Measurements from ENCODE around the gene URB1.

The URB1 gene

GRCh38 chr21:32320726-32321125 lies 72.1 kb downstream of the URB1 start:
- Histone ChIP-seq H3K27ac (ENCODE audit: insufficient read depth in 1 of 2, low read depth in 1 of 2, low read length in 2 of 2, poor library complexity in 1 of 2, severe bottlenecking in 2 of 2) (no peak overlapping the region), H3K4me3 (ENCODE audit: control insufficient read depth in 1 of 7, extremely low read depth in 1 of 7, insufficient read depth in 4 of 7, low read depth in 2 of 7, low read length in 6 of 7) (no peak overlapping the region), H3K27me3 (replicated peaks in 2 of 5; ENCODE audit: control insufficient read depth in 4 of 5, insufficient read depth in 5 of 5, low read length in 4 of 5) (no peaks in the 10 kb centered on the region), H3K36me3 (ENCODE audit: control insufficient read depth in 4 of 4, insufficient read depth in 4 of 4, low read length in 3 of 4) (peaks cover 19 to 99% (median 80%) of the 10 kb centered on the region in 4 experiments), H3K4me1 (ENCODE audit: control extremely low read depth in 1 of 4, control insufficient read depth in 4 of 4, insufficient read depth in 4 of 4, low read length in 3 of 4) (no peaks in the 10 kb centered on the region), H3K9me3 (ENCODE audit: control extremely low read depth in 1 of 5, control insufficient read depth in 4 of 5, insufficient read depth in 2 of 5, low read depth in 1 of 5, low read length in 4 of 5) (no peaks in the 10 kb centered on the region)
- ChIA-PET POLR2A (no interaction called here), CTCF (no interaction called here)
- WGBS (ENCODE audit: insufficient coverage): 100% methylated on average over 8 of the region's 13 CpGs
- DNase-seq: no peak

- DNase-seq: no peak
- 97% methylated on average over 6 of the region's 6 CpGs for WGBS (ENCODE audit: insufficient coverage)
- H3K27me3 ChIP-seq (replicated peaks in 2 of 5; ENCODE audit: control insufficient read depth in 4 of 5, insufficient read depth in 5 of 5, low read length in 4 of 5): no peaks in the 10 kb centered on the region
- ChIA-PET CTCF (no interaction called here), POLR2A (no interaction called here)
- H3K27ac ChIP-seq (ENCODE audit: insufficient read depth in 1 of 2, low read depth in 1 of 2, low read length in 2 of 2, poor library complexity in 1 of 2, severe bottlenecking in 2 of 2): no peak overlapping the region
- H3K9me3 ChIP-seq (ENCODE audit: control extremely low read depth in 1 of 5, control insufficient read depth in 4 of 5, insufficient read depth in 2 of 5, low read depth in 1 of 5, low read length in 4 of 5): no peaks in the 10 kb centered on the region
- H3K36me3 ChIP-seq (ENCODE audit: control insufficient read depth in 4 of 4, insufficient read depth in 4 of 4, low read length in 3 of 4): peaks cover 17 to 97% (median 78%) of the 10 kb centered on the region in 4 experiments
- no peaks in the 10 kb centered on the region for H3K4me1 ChIP-seq (ENCODE audit: control extremely low read depth in 1 of 4, control insufficient read depth in 4 of 4, insufficient read depth in 4 of 4, low read length in 3 of 4)
- H3K4me3 ChIP-seq (ENCODE audit: control insufficient read depth in 1 of 7, extremely low read depth in 1 of 7, insufficient read depth in 4 of 7, low read depth in 2 of 7, low read length in 6 of 7): no peak overlapping the region
Measured at GRCh38 chr21:32320059-32320458, 72.8 kb downstream of the URB1 start.

- DNase-seq: no peak
- Histone ChIP-seq H3K27me3 (replicated peaks in 2 of 5; ENCODE audit: control insufficient read depth in 4 of 5, insufficient read depth in 5 of 5, low read length in 4 of 5) (no peaks in the 10 kb centered on the region), H3K36me3 (ENCODE audit: control insufficient read depth in 4 of 4, insufficient read depth in 4 of 4, low read length in 3 of 4) (peaks cover 17 to 94% (median 75%) of the 10 kb centered on the region in 4 experiments), H3K9me3 (ENCODE audit: control extremely low read depth in 1 of 5, control insufficient read depth in 4 of 5, insufficient read depth in 2 of 5, low read depth in 1 of 5, low read length in 4 of 5) (no peaks in the 10 kb centered on the region), H3K27ac (ENCODE audit: insufficient read depth in 1 of 2, low read depth in 1 of 2, low read length in 2 of 2, poor library complexity in 1 of 2, severe bottlenecking in 2 of 2) (no peak overlapping the region), H3K4me3 (ENCODE audit: control insufficient read depth in 1 of 7, extremely low read depth in 1 of 7, insufficient read depth in 4 of 7, low read depth in 2 of 7, low read length in 6 of 7) (no peak overlapping the region), H3K4me1 (ENCODE audit: control extremely low read depth in 1 of 4, control insufficient read depth in 4 of 4, insufficient read depth in 4 of 4, low read length in 3 of 4) (no peaks in the 10 kb centered on the region)
- CTCF ChIA-PET: no interaction called here
- WGBS (ENCODE audit: insufficient coverage): 97% methylated on average over 6 of the region's 7 CpGs
- POLR2A ChIA-PET: no interaction called here
Measured at GRCh38 chr21:32319012-32319411, 73.8 kb downstream of the URB1 start.

- ChIA-PET CTCF (no interaction called here), POLR2A (no interaction called here)
- Histone ChIP-seq H3K36me3 (ENCODE audit: control insufficient read depth in 4 of 4, insufficient read depth in 4 of 4, low read length in 3 of 4) (peaks cover 19 to 91% (median 72%) of the 10 kb centered on the region in 4 experiments), H3K27me3 (replicated peaks in 2 of 5; ENCODE audit: control insufficient read depth in 4 of 5, insufficient read depth in 5 of 5, low read length in 4 of 5) (no peaks in the 10 kb centered on the region), H3K9me3 (ENCODE audit: control extremely low read depth in 1 of 5, control insufficient read depth in 4 of 5, insufficient read depth in 2 of 5, low read depth in 1 of 5, low read length in 4 of 5) (no peaks in the 10 kb centered on the region), H3K27ac (ENCODE audit: insufficient read depth in 1 of 2, low read depth in 1 of 2, low read length in 2 of 2, poor library complexity in 1 of 2, severe bottlenecking in 2 of 2) (no peak overlapping the region), H3K4me1 (ENCODE audit: control extremely low read depth in 1 of 4, control insufficient read depth in 4 of 4, insufficient read depth in 4 of 4, low read length in 3 of 4) (no peaks in the 10 kb centered on the region), H3K4me3 (ENCODE audit: control insufficient read depth in 1 of 7, extremely low read depth in 1 of 7, insufficient read depth in 4 of 7, low read depth in 2 of 7, low read length in 6 of 7) (no peak overlapping the region)
- no peak for DNase-seq
- WGBS (ENCODE audit: insufficient coverage): 87% methylated on average over 9 of the region's 9 CpGs
Measured at GRCh38 chr21:32317726-32318125, 75.1 kb downstream of the URB1 start.

GRCh38 chr21:32316361-32317215 lies 76.2 kb downstream of the URB1 start:
- no peak for DNase-seq
- no peaks in the 10 kb centered on the region for H3K9me3 ChIP-seq (ENCODE audit: control extremely low read depth in 1 of 5, control insufficient read depth in 4 of 5, insufficient read depth in 2 of 5, low read depth in 1 of 5, low read length in 4 of 5)
- H3K4me3 ChIP-seq (ENCODE audit: control insufficient read depth in 1 of 7, extremely low read depth in 1 of 7, insufficient read depth in 4 of 7, low read depth in 2 of 7, low read length in 6 of 7): no peak overlapping the region
- peaks cover 19 to 92% (median 71%) of the 10 kb centered on the region in 4 experiments for H3K36me3 ChIP-seq (ENCODE audit: control insufficient read depth in 4 of 4, insufficient read depth in 4 of 4, low read length in 3 of 4)
- H3K27me3 ChIP-seq (replicated peaks in 2 of 5; ENCODE audit: control insufficient read depth in 4 of 5, insufficient read depth in 5 of 5, low read length in 4 of 5): no peaks in the 10 kb centered on the region
- CTCF ChIA-PET: interaction anchor here (0.6 kb wide), 1 partner anchor 13 kb away, joined by 3 read pairs; no protein-coding TSS in a partner anchor
- H3K27ac ChIP-seq (ENCODE audit: insufficient read depth in 1 of 2, low read depth in 1 of 2, low read length in 2 of 2, poor library complexity in 1 of 2, severe bottlenecking in 2 of 2): no peak overlapping the region
- 99% methylated on average over 20 of the region's 22 CpGs for WGBS (ENCODE audit: insufficient coverage)
- H3K4me1 ChIP-seq (ENCODE audit: control extremely low read depth in 1 of 4, control insufficient read depth in 4 of 4, insufficient read depth in 4 of 4, low read length in 3 of 4): no peaks in the 10 kb centered on the region
- POLR2A ChIA-PET: no interaction called here

GRCh38 chr21:32315511-32316281 lies 77.1 kb downstream of the URB1 start:
- Histone ChIP-seq H3K4me1 (ENCODE audit: control extremely low read depth in 1 of 4, control insufficient read depth in 4 of 4, insufficient read depth in 4 of 4, low read length in 3 of 4) (no peaks in the 10 kb centered on the region), H3K27me3 (replicated peaks in 2 of 5; ENCODE audit: control insufficient read depth in 4 of 5, insufficient read depth in 5 of 5, low read length in 4 of 5) (no peaks in the 10 kb centered on the region), H3K4me3 (ENCODE audit: control insufficient read depth in 1 of 7, extremely low read depth in 1 of 7, insufficient read depth in 4 of 7, low read depth in 2 of 7, low read length in 6 of 7) (no peak overlapping the region), H3K9me3 (ENCODE audit: control extremely low read depth in 1 of 5, control insufficient read depth in 4 of 5, insufficient read depth in 2 of 5, low read depth in 1 of 5, low read length in 4 of 5) (no peaks in the 10 kb centered on the region), H3K27ac (ENCODE audit: insufficient read depth in 1 of 2, low read depth in 1 of 2, low read length in 2 of 2, poor library complexity in 1 of 2, severe bottlenecking in 2 of 2) (no peak overlapping the region), H3K36me3 (ENCODE audit: control insufficient read depth in 4 of 4, insufficient read depth in 4 of 4, low read length in 3 of 4) (peaks cover 13 to 84% (median 65%) of the 10 kb centered on the region in 4 experiments)
- 98% methylated on average over 13 of the region's 14 CpGs for WGBS (ENCODE audit: insufficient coverage)
- CTCF ChIA-PET: no interaction called here
- POLR2A ChIA-PET: no interaction called here
- no peak for DNase-seq

GRCh38 chr21:32314806-32315205 lies 78.0 kb downstream of the URB1 start:
- Histone ChIP-seq H3K9me3 (ENCODE audit: control extremely low read depth in 1 of 5, control insufficient read depth in 4 of 5, insufficient read depth in 2 of 5, low read depth in 1 of 5, low read length in 4 of 5) (no peaks in the 10 kb centered on the region), H3K27me3 (replicated peaks in 2 of 5; ENCODE audit: control insufficient read depth in 4 of 5, insufficient read depth in 5 of 5, low read length in 4 of 5) (no peaks in the 10 kb centered on the region), H3K36me3 (ENCODE audit: control insufficient read depth in 4 of 4, insufficient read depth in 4 of 4, low read length in 3 of 4) (peaks cover 11 to 75% (median 57%) of the 10 kb centered on the region in 4 experiments), H3K4me1 (ENCODE audit: control extremely low read depth in 1 of 4, control insufficient read depth in 4 of 4, insufficient read depth in 4 of 4, low read length in 3 of 4) (no peaks in the 10 kb centered on the region), H3K4me3 (ENCODE audit: control insufficient read depth in 1 of 7, extremely low read depth in 1 of 7, insufficient read depth in 4 of 7, low read depth in 2 of 7, low read length in 6 of 7) (no peak overlapping the region), H3K27ac (ENCODE audit: insufficient read depth in 1 of 2, low read depth in 1 of 2, low read length in 2 of 2, poor library complexity in 1 of 2, severe bottlenecking in 2 of 2) (no peak overlapping the region)
- CTCF ChIA-PET: no interaction called here
- WGBS (ENCODE audit: insufficient coverage): 99% methylated on average over 13 of the region's 16 CpGs
- POLR2A ChIA-PET: no interaction called here
- no peak for DNase-seq
